Mesenchymal stem cell (in vitro differentiated cells and primary cell): ENCODE data around the gene MUCL3.

Experiments
- DNase-seq: peaks from one replicate; pipeline ENCODE4 v3.0.0-alpha.2; 2013
- H2AFZ ChIP-seq: one replicate; pipeline ENCODE4 v1.6.1; 2013; ENCODE audit warnings: low read depth, mild to moderate bottlenecking, control low read depth, inconsistent platforms, low read length, moderate library complexity
- H2AK5ac ChIP-seq: 2 replicates; pipeline ENCODE4 v1.6.1; 2013; ENCODE audit warnings: low read length, moderate library complexity, mild to moderate bottlenecking, inconsistent platforms; ENCODE audit not compliant: severe bottlenecking
- H2BK120ac ChIP-seq: one replicate; pipeline ENCODE4 v1.6.1; 2013; ENCODE audit warnings: low read depth, mild to moderate bottlenecking, inconsistent platforms, low read length, moderate library complexity
- H2BK12ac ChIP-seq, 2 experiments: one replicate each; pipeline ENCODE4 v1.6.1; 2013; ENCODE audit warnings: inconsistent platforms in 2 of 2, low read length in 2 of 2, mild to moderate bottlenecking in 2 of 2, moderate library complexity in 2 of 2, control low read depth in 1 of 2
- H2BK15ac ChIP-seq: one replicate; pipeline ENCODE4 v1.6.1; 2013; ENCODE audit warnings: mild to moderate bottlenecking, low read depth, inconsistent platforms; ENCODE audit not compliant: poor library complexity, severe bottlenecking
- H2BK5ac ChIP-seq: 2 replicates; pipeline ENCODE4 v1.6.1; 2013; ENCODE audit warnings: low read depth, mild to moderate bottlenecking, low read length, control low read depth, inconsistent platforms; ENCODE audit not compliant: poor library complexity, severe bottlenecking
- H3K14ac ChIP-seq, 2 experiments: one replicate each; pipeline ENCODE4 v1.6.1; 2013; ENCODE audit warnings: inconsistent platforms in 2 of 2, low read length in 2 of 2, control low read depth in 1 of 2, mild to moderate bottlenecking in 1 of 2, moderate library complexity in 1 of 2
- H3K18ac ChIP-seq, 2 experiments: one replicate each; pipeline ENCODE4 v1.6.1; 2013; ENCODE audit warnings: inconsistent platforms in 2 of 2, low read length in 2 of 2, control low read depth in 1 of 2, low read depth in 1 of 2, mild to moderate bottlenecking in 1 of 2
- H3K23ac ChIP-seq, 2 experiments: one replicate each; pipeline ENCODE4 v1.6.1; 2013; ENCODE audit warnings: inconsistent platforms in 2 of 2, low read length in 2 of 2, mild to moderate bottlenecking in 2 of 2, moderate library complexity in 2 of 2, control low read depth in 1 of 2
- H3K27ac ChIP-seq: 2 replicates; pipeline ENCODE4 v1.5.1; 2013; ENCODE audit warnings: mild to moderate bottlenecking, moderate library complexity, low read length, control low read depth, inconsistent platforms; ENCODE audit not compliant: poor library complexity, severe bottlenecking
- H3K27me3 ChIP-seq, 2 experiments: 2 replicates each; pipeline versions ENCODE4 v1.6.1 to v1.7.0; 2013; ENCODE audit warnings: low read length in 2 of 2, mild to moderate bottlenecking in 2 of 2, moderate library complexity in 2 of 2, control low read depth in 1 of 2, inconsistent platforms in 1 of 2; ENCODE audit not compliant: control insufficient read depth in 1 of 2, insufficient read depth in 1 of 2
- H3K36me3 ChIP-seq, 2 experiments: 2 replicates each; pipeline versions ENCODE4 v1.6.1 to v1.7.0; 2013; ENCODE audit warnings: low read length in 2 of 2, control low read depth in 1 of 2, inconsistent platforms in 1 of 2, low read depth in 1 of 2, mild to moderate bottlenecking in 1 of 2; ENCODE audit not compliant: insufficient read depth in 2 of 2, control insufficient read depth in 1 of 2
- H3K4ac ChIP-seq, 2 experiments: one replicate each; pipeline ENCODE4 v1.6.1; 2013; ENCODE audit warnings: inconsistent platforms in 2 of 2, low read length in 2 of 2, mild to moderate bottlenecking in 2 of 2, moderate library complexity in 2 of 2, control low read depth in 1 of 2, low read depth in 1 of 2
- H3K4me1 ChIP-seq: 2 replicates; pipeline ENCODE4 v1.6.1; 2013; ENCODE audit warnings: low read depth, low read length, control low read depth; ENCODE audit not compliant: control insufficient read depth, insufficient read depth
- H3K4me2 ChIP-seq: 2 replicates; pipeline ENCODE4 v1.6.1; 2013; ENCODE audit warnings: low read length, mild to moderate bottlenecking, inconsistent platforms; ENCODE audit not compliant: poor library complexity, severe bottlenecking
- H3K4me3 ChIP-seq, 2 experiments: 2 replicates each; pipeline versions ENCODE4 v1.5.1 to v1.7.0; 2013; ENCODE audit warnings: low read length in 2 of 2, mild to moderate bottlenecking in 2 of 2, control low read depth in 1 of 2, low read depth in 1 of 2; ENCODE audit not compliant: insufficient read depth in 1 of 2
- H3K79me1 ChIP-seq: replicated peaks from 2 replicates; pipeline ENCODE4 v1.6.1; 2013; ENCODE audit warnings: mild to moderate bottlenecking, control low read depth, low read length, inconsistent platforms; ENCODE audit not compliant: poor library complexity, severe bottlenecking
- H3K9ac ChIP-seq: 2 replicates; pipeline ENCODE4 v1.7.0; 2013; ENCODE audit warnings: mild to moderate bottlenecking, low read length, moderate library complexity
- H3K9me3 ChIP-seq: 2 replicates; pipeline ENCODE4 v1.7.0; 2013; ENCODE audit warnings: mild to moderate bottlenecking, low read length; ENCODE audit not compliant: control insufficient read depth
- H4K8ac ChIP-seq: one replicate; pipeline ENCODE4 v1.6.1; 2013; ENCODE audit warnings: inconsistent platforms, mild to moderate bottlenecking, low read length, moderate library complexity
- H4K91ac ChIP-seq: one replicate; pipeline ENCODE4 v1.6.1; 2013; ENCODE audit warnings: mild to moderate bottlenecking, low read length, inconsistent platforms
- WGBS: methylation state at CpG from one replicate; pipeline ENCODE4 v1.1.7; 2013; ENCODE audit warnings: mixed read lengths; 5-methylcytosine and 5-hydroxymethylcytosine counted together

Gene MUCL3

GRCh38 chr6:30914854-30915590, 25.8 kb upstream of the MUCL3 start:
- H2AK5ac ChIP-seq: peak overlapping the region; percentile 53
- peak overlapping the region in 1 of 2 experiments; percentile 83 for H3K4me3 ChIP-seq
- no peak for DNase-seq
- H3K36me3 ChIP-seq: peaks cover 58 to 66% of the 10 kb centered on the region in 2 experiments
- no peaks in the 10 kb centered on the region for H3K9me3 ChIP-seq
- H3K27ac ChIP-seq: peak overlapping the region; percentile 1
- H3K27me3 ChIP-seq: no peaks in the 10 kb centered on the region
- no peak overlapping the region for H2BK120ac ChIP-seq
- no peak overlapping the region for H3K14ac ChIP-seq
- H4K8ac ChIP-seq: peak overlapping the region; percentile 52
- no peak overlapping the region for H2BK5ac ChIP-seq
- H3K23ac ChIP-seq: no peak overlapping the region
- H2BK15ac ChIP-seq: no peak overlapping the region
- peaks cover 17% of the 10 kb centered on the region for H3K4me1 ChIP-seq
- peak overlapping the region; percentile 75 for H3K4me2 ChIP-seq
- H2AFZ ChIP-seq: no peak overlapping the region
- peak overlapping the region; percentile 48 to 60 for H3K4ac ChIP-seq
- H3K18ac ChIP-seq: peak overlapping the region in 1 of 2 experiments; percentile 34
- 75% methylated on average over 17 of the region's 17 CpGs for WGBS
- no peak overlapping the region for H4K91ac ChIP-seq
- peaks cover 20% of the 10 kb centered on the region for H3K79me1 ChIP-seq
- peak overlapping the region in 1 of 2 experiments; percentile 7 for H2BK12ac ChIP-seq
- peak overlapping the region; percentile 90 for H3K9ac ChIP-seq

GRCh38 chr6:30915591-30915946, 25.2 kb upstream of the MUCL3 start:
- Histone ChIP-seq H3K27ac (no peak overlapping the region), H3K4me2 (no peak overlapping the region), H4K91ac (no peak overlapping the region), H3K79me1 (peaks cover 19% of the 10 kb centered on the region), H3K18ac (no peak overlapping the region), H2BK15ac (no peak overlapping the region), H3K14ac (no peak overlapping the region), H2BK120ac (no peak overlapping the region), H3K27me3 (no peaks in the 10 kb centered on the region), H3K36me3 (peaks cover 58 to 66% of the 10 kb centered on the region in 2 experiments), H4K8ac (peak overlapping the region; percentile 69), H3K4me3 (peak overlapping the region in 1 of 2 experiments; percentile 83), H3K4me1 (peaks cover 17% of the 10 kb centered on the region), H2AFZ (no peak overlapping the region), H2BK5ac (no peak overlapping the region), H3K9me3 (no peaks in the 10 kb centered on the region), H3K23ac (no peak overlapping the region), H2BK12ac (no peak overlapping the region), H2AK5ac (no peak overlapping the region), H3K9ac (peak overlapping the region; percentile 90), H3K4ac (no peak overlapping the region)
- peak; percentile 80 for DNase-seq
- 26% methylated on average over 5 of the region's 5 CpGs for WGBS

- no peak overlapping the region for H3K4me3 ChIP-seq
These were observed 23.7 kb upstream of the MUCL3 start for GRCh38 chr6:30917041-30917440.

GRCh38 chr6:30917487-30917886, 23.3 kb upstream of the MUCL3 start:
- no peak for DNase-seq
- 94% methylated on average over 8 of the region's 8 CpGs for WGBS

More at GRCh38 chr6:30917041-30917440, 23.7 kb upstream of the MUCL3 start:
- no peak overlapping the region for H3K4ac ChIP-seq
- no peak overlapping the region for H4K8ac ChIP-seq
- peaks cover 59 to 66% of the 10 kb centered on the region in 2 experiments for H3K36me3 ChIP-seq
- no peak overlapping the region for H2BK15ac ChIP-seq
- no peak overlapping the region for H4K91ac ChIP-seq
- 98% methylated on average over 7 of the region's 7 CpGs for WGBS
- no peak overlapping the region for H3K14ac ChIP-seq
- peak overlapping the region; percentile 23 for H2AK5ac ChIP-seq
- peaks cover 21% of the 10 kb centered on the region for H3K79me1 ChIP-seq
- peak overlapping the region; percentile 30 for H3K9ac ChIP-seq
- no peak overlapping the region for H3K18ac ChIP-seq
- H2BK12ac ChIP-seq: no peak overlapping the region
- H2AFZ ChIP-seq: no peak overlapping the region
- H2BK5ac ChIP-seq: no peak overlapping the region
- no peak for DNase-seq
- no peaks in the 10 kb centered on the region for H3K27me3 ChIP-seq
- H3K27ac ChIP-seq: no peak overlapping the region
- no peak overlapping the region for H3K23ac ChIP-seq
- no peak overlapping the region for H3K4me2 ChIP-seq
- no peaks in the 10 kb centered on the region for H3K9me3 ChIP-seq
- H2BK120ac ChIP-seq: no peak overlapping the region
- peaks cover 22% of the 10 kb centered on the region for H3K4me1 ChIP-seq

More at GRCh38 chr6:30917487-30917886, 23.3 kb upstream of the MUCL3 start:
- no peak overlapping the region for H4K8ac ChIP-seq
- H3K4me2 ChIP-seq: no peak overlapping the region
- H3K36me3 ChIP-seq: peaks cover 59 to 66% of the 10 kb centered on the region in 2 experiments
- no peaks in the 10 kb centered on the region for H3K9me3 ChIP-seq
- no peak overlapping the region for H3K4me3 ChIP-seq
- no peak overlapping the region for H3K9ac ChIP-seq
- no peak overlapping the region for H3K14ac ChIP-seq
- H2BK12ac ChIP-seq: no peak overlapping the region
- H3K4me1 ChIP-seq: peaks cover 27% of the 10 kb centered on the region
- H4K91ac ChIP-seq: no peak overlapping the region
- H2AK5ac ChIP-seq: no peak overlapping the region
- no peak overlapping the region for H3K18ac ChIP-seq
- no peak overlapping the region for H2BK15ac ChIP-seq
- no peak overlapping the region for H3K4ac ChIP-seq
- no peak overlapping the region for H2BK5ac ChIP-seq
- H3K27me3 ChIP-seq: no peaks in the 10 kb centered on the region
- peaks cover 21% of the 10 kb centered on the region for H3K79me1 ChIP-seq
- H3K27ac ChIP-seq: no peak overlapping the region
- H2BK120ac ChIP-seq: no peak overlapping the region
- no peak overlapping the region for H3K23ac ChIP-seq
- no peak overlapping the region for H2AFZ ChIP-seq
